RWPE1 (cell line): Measurements from ENCODE around the gene TPD52L2.
A peak's percentile ranks its signal among the peaks of the same experiment; 100 is the strongest.

Experiments used
- CTCF ChIA-PET: fragments of 350-600 bp; sonication (Branson Sonifier 250); formaldehyde crosslinking; extraction: SDS; loops from one replicate; lab custom pipeline; 2021; lab: Yijun Ruan, JAX
- POLR2A ChIA-PET: fragments of 400-600 bp; formaldehyde crosslinking; extraction: SDS; loops from one replicate; lab custom pipeline; 2020; ENCODE audit warnings: antibody characterized with exemption; ENCODE audit not compliant: low non-redundant PET; lab: Yijun Ruan, JAX
- DNase-seq: peaks from one replicate; pipeline ENCODE4 v3.0.0; 2012; ENCODE audit warnings: low spot score
- H3K27ac ChIP-seq: fragments of 450-650 bp; 2 replicates; pipeline ENCODE4 v1.5.1; 2017
- CTCF ChIP-seq: fragments of 450-650 bp; conservative IDR thresholded peaks from 2 replicates; pipeline ENCODE4 v1.5.1; 2017; ENCODE audit warnings: low read depth, mild to moderate bottlenecking

TPD52L2 gene

GRCh38 chr20:63829603-63829944, 35.5 kb upstream of the TPD52L2 start:
- TF ChIP-seq CTCF, result no peak
- ChIA-PET CTCF (interaction anchor here (0.5 to 1.0 kb wide), 4 partner anchors 9 to 171 kb away, joined by 3 to 6 read pairs (median 3); no protein-coding TSS in a partner anchor), POLR2A (no interaction called here)
- DNase-seq, result no peak
- no peak overlapping the region for H3K27ac ChIP-seq

GRCh38 chr20:63829945-63830835, 34.9 kb upstream of the TPD52L2 start:
- DNase-seq, result no peak
- TF ChIP-seq CTCF, result no peak
- ChIA-PET CTCF (interaction anchor here (0.6 to 1.0 kb wide), 2 partner anchors 8 to 44 kb away, joined by 3 read pairs; no protein-coding TSS in a partner anchor), POLR2A (no interaction called here)
- no peak overlapping the region for H3K27ac ChIP-seq

- DNase-seq, result peak; percentile 98
- no peak within 1 kb of the TSS for H3K27ac ChIP-seq
- ChIA-PET CTCF (no interaction called here), POLR2A (no interaction called here)
- no peak for TF ChIP-seq CTCF
Observed at GRCh38 chr20:63830841-63831588, 34.1 kb upstream of the TPD52L2 start, which contains the start of gene ZBTB46. TSS of gene ZBTB46 (minus strand) at chr20:63831264. CDS start at chr20:63790757, 40,507 bp downstream.

- POLR2A ChIA-PET, result no interaction called here
- no peak overlapping the region for H3K27ac ChIP-seq
- TF ChIP-seq CTCF, result no peak
- no peak for DNase-seq
- CTCF ChIA-PET, result no interaction called here
Observed at GRCh38 chr20:63831646-63831992, 33.5 kb upstream of the TPD52L2 start.

- POLR2A ChIA-PET, result no interaction called here
Observed at GRCh38 chr20:63831993-63832686, 32.9 kb upstream of the TPD52L2 start.

More at GRCh38 chr20:63831993-63832686, 32.9 kb upstream of the TPD52L2 start:
- H3K27ac ChIP-seq, result no peak overlapping the region
- CTCF ChIA-PET, result interaction anchor here (0.6 kb wide), 1 partner anchor 327 kb away, joined by 3 read pairs; no protein-coding TSS in a partner anchor
- no peak for TF ChIP-seq CTCF
- DNase-seq, result no peak
